Small intestine (tissue), 7 donors: ENCODE measurements around the gene SMIM35. TPM values are rescaled to one million over a fixed set of nuclear protein-coding genes. Genes with fewer than 3 reads are reported as not detected.

ENCODE experiments used
- DNase-seq, 2 donors: peaks; one replicate each; pipeline versions ENCODE4 v3.0.0 to v3.0.0-alpha.2; 2013
- FAIRE-seq: peaks from 2 replicates; lab custom pipeline; 2012; peaks lifted over from hg19 to GRCh38; lab: Jason Lieb, UNC
- H3K27ac ChIP-seq, 3 donors: one replicate each; pipeline ENCODE4 v1.5.1; 2013; ENCODE audit warnings: low read length in 2 of 3, mild to moderate bottlenecking in 2 of 3, control low read depth in 1 of 3, inconsistent platforms in 1 of 3, low read depth in 1 of 3, moderate library complexity in 1 of 3
- H3K27me3 ChIP-seq, 3 donors: one replicate each; pipeline ENCODE4 v1.6.1; 2013; ENCODE audit warnings: low read length in 3 of 3, inconsistent platforms in 1 of 3; ENCODE audit not compliant: control insufficient read depth in 3 of 3, insufficient read depth in 3 of 3
- H3K36me3 ChIP-seq, 3 donors: one replicate each; pipeline ENCODE4 v1.6.1; 2013; ENCODE audit warnings: low read length in 3 of 3, inconsistent platforms in 1 of 3, low read depth in 1 of 3, mild to moderate bottlenecking in 1 of 3, moderate library complexity in 1 of 3; ENCODE audit not compliant: control insufficient read depth in 3 of 3, insufficient read depth in 2 of 3
- H3K4me1 ChIP-seq, 3 donors: one replicate each; pipeline ENCODE4 v1.6.1; 2013; ENCODE audit warnings: low read length in 2 of 3, inconsistent platforms in 1 of 3, low read depth in 1 of 3, mild to moderate bottlenecking in 1 of 3, moderate library complexity in 1 of 3; ENCODE audit not compliant: control insufficient read depth in 3 of 3, insufficient read depth in 2 of 3
- H3K4me3 ChIP-seq, 3 donors: one replicate each; pipeline ENCODE4 v1.5.1; 2013; ENCODE audit warnings: low read length in 3 of 3, control low read depth in 1 of 3, inconsistent platforms in 1 of 3, low read depth in 1 of 3, mild to moderate bottlenecking in 1 of 3, moderate library complexity in 1 of 3
- H3K9me3 ChIP-seq, 2 donors: one replicate each; pipeline ENCODE4 v1.6.1; 2013; ENCODE audit warnings: low read depth in 1 of 2, low read length in 1 of 2; ENCODE audit not compliant: control insufficient read depth in 2 of 2, insufficient read depth in 1 of 2
- WGBS, 3 donors: extraction: QIAGEN DNeasy Blood & Tissue Kit; methylation state at CpG; one replicate each; pipeline ENCODE4 v1.1.7; 2013; 5-methylcytosine and 5-hydroxymethylcytosine counted together
- polyA plus RNA-seq, 4 donors: library from polyadenylated mRNA; stranded (reverse) in 3 of 4; unstranded in 1 of 4; fragments of 200-250 nt in 3 of 4; fragments of 120-200 nt in 1 of 4; gene quantifications; one replicate each; pipeline versions ENCODE4 v1.2.1 to v1.2.3, GENCODE V29; 2013
- donor health status: healthy with polysubstance abuse.
- donor health status: control.
- donor health status: control.
- donor health status: Bipolar disorder and iron deficiency.
- donor health status: healthy.

The SMIM35 gene
- polyA plus RNA-seq, 4 donors = 0.03 to 0.44 TPM; not detected in 2

DNA sequence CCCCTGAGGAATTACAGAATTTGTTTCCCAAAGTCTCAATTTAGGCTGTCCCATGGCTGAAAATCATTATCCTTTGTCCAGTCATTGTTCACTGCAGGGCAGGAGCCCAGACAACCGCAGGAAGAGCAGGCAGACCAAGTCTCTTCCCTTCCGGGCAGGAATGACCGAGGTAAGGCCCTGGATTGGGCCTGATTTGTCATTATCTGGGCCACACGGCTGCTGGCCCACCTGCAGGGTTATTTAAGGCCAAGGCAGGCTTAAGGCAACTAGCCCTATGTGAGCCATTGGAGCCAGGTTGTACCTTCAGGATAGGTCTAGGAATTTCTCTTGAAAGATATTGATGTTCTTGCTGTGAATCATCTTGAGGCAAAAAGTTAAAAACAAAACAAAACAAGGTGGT is 110.3 kb downstream of the SMIM35 start:
- Histone ChIP-seq H3K27me3 (no peaks in the 10 kb centered on the region), H3K36me3 (no peaks in the 10 kb centered on the region), H3K4me3 (no peak overlapping the region), H3K4me1 (peaks cover 0 to 8% (median 3%) of the 10 kb centered on the region in 3 donors), H3K9me3 (no peaks in the 10 kb centered on the region), H3K27ac (no peak overlapping the region)
- no peak for DNase-seq
- 84 to 87% (median 87%) methylated on average over 4 of the region's 4 CpGs for WGBS, 3 donors
- no peak for FAIRE-seq

GRCh38 chr11:117973503-117973860 is 113.3 kb downstream of the SMIM35 start:
- Histone ChIP-seq H3K9me3 (no peaks in the 10 kb centered on the region), H3K4me3 (no peak overlapping the region), H3K27ac (no peak overlapping the region), H3K36me3 (no peaks in the 10 kb centered on the region), H3K27me3 (no peaks in the 10 kb centered on the region), H3K4me1 (peaks cover 0 to 8% (median 3%) of the 10 kb centered on the region in 3 donors)
- DNase-seq (peak in 1 of 2 donors; percentile 68), FAIRE-seq (no peak)
- 88% methylated on average over 4 of the region's 4 CpGs for WGBS, 3 donors

GRCh38 chr11:117972629-117973502 is 113.9 kb downstream of the SMIM35 start:
- Histone ChIP-seq H3K9me3 (no peaks in the 10 kb centered on the region), H3K27ac (no peak overlapping the region), H3K27me3 (no peaks in the 10 kb centered on the region), H3K36me3 (no peaks in the 10 kb centered on the region), H3K4me1 (peaks cover 0 to 8% (median 3%) of the 10 kb centered on the region in 3 donors), H3K4me3 (no peak overlapping the region)
- DNase-seq (no peak), FAIRE-seq (no peak)
- 49 to 55% (median 52%) methylated on average over 9 of the region's 9 CpGs for WGBS, 3 donors

DNA sequence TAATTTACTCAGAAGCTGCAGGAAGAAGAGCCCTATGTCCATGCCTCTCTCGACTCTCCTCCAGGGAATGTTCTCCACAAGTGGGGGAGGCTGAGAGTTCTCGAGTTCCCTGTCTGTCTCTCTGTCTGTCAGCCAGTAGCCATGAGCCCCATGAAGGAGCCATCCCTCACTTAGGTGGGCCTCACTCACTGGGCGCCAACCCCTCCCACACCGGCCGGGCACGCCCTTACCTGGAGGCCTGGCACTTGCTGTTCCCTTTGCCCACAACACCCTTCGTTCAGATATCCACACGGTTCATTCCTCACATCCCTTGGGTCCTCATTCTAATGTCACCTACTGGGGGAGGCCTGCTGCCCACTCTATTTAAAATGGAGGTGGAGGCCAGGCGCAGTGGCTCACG is 114.7 kb downstream of the SMIM35 start:
- Histone ChIP-seq H3K9me3 (no peaks in the 10 kb centered on the region), H3K27ac (no peak overlapping the region), H3K27me3 (no peaks in the 10 kb centered on the region), H3K4me1 (peaks cover 0 to 8% (median 3%) of the 10 kb centered on the region in 3 donors), H3K36me3 (no peaks in the 10 kb centered on the region), H3K4me3 (no peak overlapping the region)
- 93 to 95% (median 95%) methylated on average over 10 of the region's 10 CpGs for WGBS, 3 donors
- FAIRE-seq (no peak), DNase-seq (no peak)

DNA sequence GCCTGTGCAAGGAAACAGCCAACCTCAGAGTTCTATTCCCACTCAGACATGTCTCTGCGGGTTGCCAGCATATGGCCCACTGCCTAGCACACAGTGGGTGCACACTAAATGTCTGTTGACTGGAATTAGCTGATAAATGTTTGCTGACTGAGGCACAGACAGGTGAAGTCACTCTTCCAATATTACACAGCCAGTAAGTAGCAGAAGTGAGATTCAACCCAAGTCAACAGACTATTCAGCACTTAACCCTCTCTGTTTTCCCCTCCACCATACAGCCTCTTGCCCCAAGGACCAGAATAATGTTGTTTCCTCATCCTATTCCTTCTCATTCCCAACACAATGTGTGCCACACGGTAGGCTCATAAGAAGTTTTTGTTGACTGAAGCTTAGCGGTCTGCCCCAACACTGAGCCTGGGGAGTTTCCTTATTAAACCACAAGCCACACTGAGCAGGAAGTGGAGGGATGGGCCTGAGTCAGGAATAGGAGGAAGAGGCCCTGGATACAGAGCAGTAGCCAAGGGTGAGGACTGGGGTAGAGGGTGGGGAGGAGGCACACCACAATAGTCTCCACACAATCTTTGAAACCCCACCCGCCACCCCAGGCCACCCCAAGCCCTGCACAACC is 116.3 kb downstream of the SMIM35 start:
- no peak overlapping the region for H3K4me3 ChIP-seq
- WGBS, 3 donors = 64 to 71% (median 64%) methylated on average over 4 of the region's 4 CpGs
- peak in 1 of 2 donors; percentile 37 for DNase-seq
- H3K4me1 ChIP-seq = peaks cover 0 to 8% (median 3%) of the 10 kb centered on the region in 3 donors
- no peak for FAIRE-seq
- H3K9me3 ChIP-seq = no peaks in the 10 kb centered on the region
- no peaks in the 10 kb centered on the region for H3K36me3 ChIP-seq
- no peaks in the 10 kb centered on the region for H3K27me3 ChIP-seq
- no peak overlapping the region for H3K27ac ChIP-seq

DNA sequence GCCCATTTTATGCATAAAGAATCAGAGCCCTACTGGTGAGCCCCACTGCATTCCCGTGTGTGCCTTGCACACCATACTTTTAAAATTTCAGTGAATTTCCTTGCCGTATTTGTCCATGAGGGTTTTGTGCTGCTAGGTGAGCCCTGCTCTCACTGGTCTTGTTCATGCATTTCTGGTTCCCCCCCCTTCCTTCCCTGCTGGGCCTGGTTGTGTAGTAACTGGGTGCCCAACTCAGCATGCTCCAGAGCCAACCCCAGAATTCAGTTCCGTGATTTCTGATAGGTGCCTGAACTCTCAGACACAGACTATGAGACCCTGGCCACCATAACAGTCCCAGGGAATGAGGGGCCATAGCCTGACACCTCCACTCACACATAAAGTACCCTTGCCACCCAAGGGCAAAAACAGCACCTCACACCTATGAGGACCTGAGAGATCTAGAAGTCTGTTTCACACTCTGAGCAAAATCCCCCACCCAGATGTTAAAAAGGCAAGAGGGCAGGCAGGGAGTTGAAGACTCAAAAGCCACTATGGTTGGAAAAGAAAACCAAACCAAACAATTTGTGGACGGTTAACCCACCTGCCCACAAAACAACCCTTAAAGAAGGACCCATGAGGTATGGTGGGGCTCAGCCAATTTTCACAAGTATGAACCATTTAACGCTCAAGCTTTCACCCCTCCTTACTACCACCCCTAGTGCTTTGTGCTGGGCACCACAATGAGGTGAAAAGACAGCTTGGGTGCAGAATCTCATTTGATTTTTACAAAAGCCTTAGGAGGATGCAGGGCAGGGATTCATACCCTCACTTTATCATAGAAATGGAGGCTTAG is 117.4 kb downstream of the SMIM35 start:
- Histone ChIP-seq H3K36me3 (no peaks in the 10 kb centered on the region), H3K27ac (no peak overlapping the region), H3K4me3 (no peak overlapping the region), H3K4me1 (peaks cover 0 to 8% (median 3%) of the 10 kb centered on the region in 3 donors), H3K9me3 (no peaks in the 10 kb centered on the region), H3K27me3 (no peaks in the 10 kb centered on the region)
- FAIRE-seq (no peak), DNase-seq (no peak)
- WGBS, 3 donors = 80 to 90% (median 86%) methylated on average over 5 of the region's 5 CpGs

- FAIRE-seq = no peak
- no peak overlapping the region for H3K4me3 ChIP-seq
- 60 to 75% (median 63%) methylated on average over 8 of the region's 8 CpGs for WGBS, 3 donors
- no peaks in the 10 kb centered on the region for H3K9me3 ChIP-seq
- no peaks in the 10 kb centered on the region for H3K4me1 ChIP-seq
- no peak for DNase-seq
- no peaks in the 10 kb centered on the region for H3K36me3 ChIP-seq
- no peak overlapping the region for H3K27ac ChIP-seq
- no peaks in the 10 kb centered on the region for H3K27me3 ChIP-seq
Measured at GRCh38 chr11:117966908-117967307, 119.9 kb downstream of the SMIM35 start.

GRCh38 chr11:117962826-117963225 is 123.9 kb downstream of the SMIM35 start:
- 89 to 95% (median 92%) methylated on average over 3 of the region's 3 CpGs for whole genome bisulfite sequencing, 3 donors

More at GRCh38 chr11:117962826-117963225, 123.9 kb downstream of the SMIM35 start:
- Histone ChIP-seq H3K27ac (no peak overlapping the region), H3K4me1 (no peaks in the 10 kb centered on the region), H3K36me3 (no peaks in the 10 kb centered on the region), H3K27me3 (no peaks in the 10 kb centered on the region), H3K4me3 (no peak overlapping the region), H3K9me3 (no peaks in the 10 kb centered on the region)
- FAIRE-seq (no peak), DNase-seq (no peak)
